ENCODE results near the gene PTRHD1. TPM values are rescaled to one million over a fixed set of nuclear protein-coding genes. Genes with fewer than 3 reads are reported as not detected.

PTRHD1 gene
- total and polyA plus RNA-seq, 10 of the 15 experiments (the other 5 are each of a cell fraction or from before 2014, with no cell fraction given) = 15.9 to 64.2 (median 45.0) TPM

DNA sequence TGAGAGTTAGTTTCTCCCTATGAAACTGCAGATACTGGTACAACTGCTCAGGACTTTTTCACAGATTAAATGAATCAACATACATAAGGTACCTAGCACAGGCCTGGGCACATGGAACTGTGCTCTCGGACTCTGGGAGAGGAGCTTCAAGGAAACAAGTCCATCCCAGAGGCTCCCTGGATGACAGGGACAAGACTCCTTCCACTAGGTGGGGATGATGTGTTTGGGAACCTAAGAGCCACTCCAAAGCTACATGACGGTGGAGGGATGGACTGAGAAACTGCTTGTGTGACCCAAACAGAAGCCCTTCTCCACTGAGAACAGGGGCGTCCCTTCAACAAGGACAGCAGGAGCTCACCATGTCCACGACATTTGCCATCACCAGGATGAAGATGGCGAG is 37.2 kb upstream of the PTRHD1 start (continued):
- TF ChIP-seq, protein P1, sequence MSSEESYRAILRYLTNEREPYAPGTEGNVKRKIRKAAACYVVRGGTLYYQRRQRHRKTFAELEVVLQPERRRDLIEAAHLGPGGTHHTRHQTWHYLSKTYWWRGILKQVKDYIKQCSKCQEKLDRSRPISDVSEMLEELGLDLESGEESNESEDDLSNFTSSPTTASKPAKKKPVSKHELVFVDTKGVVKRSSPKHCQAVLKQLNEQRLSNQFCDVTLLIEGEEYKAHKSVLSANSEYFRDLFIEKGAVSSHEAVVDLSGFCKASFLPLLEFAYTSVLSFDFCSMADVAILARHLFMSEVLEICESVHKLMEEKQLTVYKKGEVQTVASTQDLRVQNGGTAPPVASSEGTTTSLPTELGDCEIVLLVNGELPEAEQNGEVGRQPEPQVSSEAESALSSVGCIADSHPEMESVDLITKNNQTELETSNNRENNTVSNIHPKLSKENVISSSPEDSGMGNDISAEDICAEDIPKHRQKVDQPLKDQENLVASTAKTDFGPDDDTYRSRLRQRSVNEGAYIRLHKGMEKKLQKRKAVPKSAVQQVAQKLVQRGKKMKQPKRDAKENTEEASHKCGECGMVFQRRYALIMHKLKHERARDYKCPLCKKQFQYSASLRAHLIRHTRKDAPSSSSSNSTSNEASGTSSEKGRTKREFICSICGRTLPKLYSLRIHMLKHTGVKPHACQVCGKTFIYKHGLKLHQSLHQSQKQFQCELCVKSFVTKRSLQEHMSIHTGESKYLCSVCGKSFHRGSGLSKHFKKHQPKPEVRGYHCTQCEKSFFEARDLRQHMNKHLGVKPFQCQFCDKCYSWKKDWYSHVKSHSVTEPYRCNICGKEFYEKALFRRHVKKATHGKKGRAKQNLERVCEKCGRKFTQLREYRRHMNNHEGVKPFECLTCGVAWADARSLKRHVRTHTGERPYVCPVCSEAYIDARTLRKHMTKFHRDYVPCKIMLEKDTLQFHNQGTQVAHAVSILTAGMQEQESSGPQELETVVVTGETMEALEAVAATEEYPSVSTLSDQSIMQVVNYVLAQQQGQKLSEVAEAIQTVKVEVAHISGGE (CRISPR knock-in tag; IDR thresholded peaks at IDR 0.05) = no peak
- no peak for TF ChIP-seq CHD2 (IDR thresholded peaks at IDR 0.05; ENCODE audit: borderline replicate concordance, low read depth, low read length)
- no peak for TF ChIP-seq WRNIP1 (IDR thresholded peaks at IDR 0.05; ENCODE audit: borderline replicate concordance, low read depth, low read length)
- no peak for TF ChIP-seq RELA (IDR thresholded peaks at IDR 0.05; ENCODE audit: borderline replicate concordance, partially characterized antibody)
- TF ChIP-seq, protein P2, sequence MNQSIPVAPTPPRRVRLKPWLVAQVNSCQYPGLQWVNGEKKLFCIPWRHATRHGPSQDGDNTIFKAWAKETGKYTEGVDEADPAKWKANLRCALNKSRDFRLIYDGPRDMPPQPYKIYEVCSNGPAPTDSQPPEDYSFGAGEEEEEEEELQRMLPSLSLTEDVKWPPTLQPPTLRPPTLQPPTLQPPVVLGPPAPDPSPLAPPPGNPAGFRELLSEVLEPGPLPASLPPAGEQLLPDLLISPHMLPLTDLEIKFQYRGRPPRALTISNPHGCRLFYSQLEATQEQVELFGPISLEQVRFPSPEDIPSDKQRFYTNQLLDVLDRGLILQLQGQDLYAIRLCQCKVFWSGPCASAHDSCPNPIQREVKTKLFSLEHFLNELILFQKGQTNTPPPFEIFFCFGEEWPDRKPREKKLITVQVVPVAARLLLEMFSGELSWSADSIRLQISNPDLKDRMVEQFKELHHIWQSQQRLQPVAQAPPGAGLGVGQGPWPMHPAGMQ (IDR thresholded peaks at IDR 0.05; ENCODE audit: borderline replicate concordance) = no peak
- TF ChIP-seq MTA3 (IDR thresholded peaks at IDR 0.05; ENCODE audit: borderline replicate concordance, low read length) = no peak
- no peak for TF ChIP-seq RCOR1 (conservative IDR thresholded peaks at IDR 0.05; ENCODE audit: low read depth, low read length)
- TF ChIP-seq, protein P3, sequence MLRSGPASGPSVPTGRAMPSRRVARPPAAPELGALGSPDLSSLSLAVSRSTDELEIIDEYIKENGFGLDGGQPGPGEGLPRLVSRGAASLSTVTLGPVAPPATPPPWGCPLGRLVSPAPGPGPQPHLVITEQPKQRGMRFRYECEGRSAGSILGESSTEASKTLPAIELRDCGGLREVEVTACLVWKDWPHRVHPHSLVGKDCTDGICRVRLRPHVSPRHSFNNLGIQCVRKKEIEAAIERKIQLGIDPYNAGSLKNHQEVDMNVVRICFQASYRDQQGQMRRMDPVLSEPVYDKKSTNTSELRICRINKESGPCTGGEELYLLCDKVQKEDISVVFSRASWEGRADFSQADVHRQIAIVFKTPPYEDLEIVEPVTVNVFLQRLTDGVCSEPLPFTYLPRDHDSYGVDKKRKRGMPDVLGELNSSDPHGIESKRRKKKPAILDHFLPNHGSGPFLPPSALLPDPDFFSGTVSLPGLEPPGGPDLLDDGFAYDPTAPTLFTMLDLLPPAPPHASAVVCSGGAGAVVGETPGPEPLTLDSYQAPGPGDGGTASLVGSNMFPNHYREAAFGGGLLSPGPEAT (IDR thresholded peaks at IDR 0.05; ENCODE audit: low read depth) = no peak
- TF ChIP-seq, protein P4, sequence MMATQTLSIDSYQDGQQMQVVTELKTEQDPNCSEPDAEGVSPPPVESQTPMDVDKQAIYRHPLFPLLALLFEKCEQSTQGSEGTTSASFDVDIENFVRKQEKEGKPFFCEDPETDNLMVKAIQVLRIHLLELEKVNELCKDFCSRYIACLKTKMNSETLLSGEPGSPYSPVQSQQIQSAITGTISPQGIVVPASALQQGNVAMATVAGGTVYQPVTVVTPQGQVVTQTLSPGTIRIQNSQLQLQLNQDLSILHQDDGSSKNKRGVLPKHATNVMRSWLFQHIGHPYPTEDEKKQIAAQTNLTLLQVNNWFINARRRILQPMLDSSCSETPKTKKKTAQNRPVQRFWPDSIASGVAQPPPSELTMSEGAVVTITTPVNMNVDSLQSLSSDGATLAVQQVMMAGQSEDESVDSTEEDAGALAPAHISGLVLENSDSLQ (IDR thresholded peaks at IDR 0.05) = no peak
